Measurements from ENCODE around the gene MED27.

Gene MED27

GRCh38 chr9:131815970-131816873, 263.4 kb downstream of the MED27 start:
- H3K9me3 Mint-ChIP-seq, result no peaks in the 10 kb centered on the region
- H3K4me3 Mint-ChIP-seq, result peak overlapping the region; percentile 27

DNA sequence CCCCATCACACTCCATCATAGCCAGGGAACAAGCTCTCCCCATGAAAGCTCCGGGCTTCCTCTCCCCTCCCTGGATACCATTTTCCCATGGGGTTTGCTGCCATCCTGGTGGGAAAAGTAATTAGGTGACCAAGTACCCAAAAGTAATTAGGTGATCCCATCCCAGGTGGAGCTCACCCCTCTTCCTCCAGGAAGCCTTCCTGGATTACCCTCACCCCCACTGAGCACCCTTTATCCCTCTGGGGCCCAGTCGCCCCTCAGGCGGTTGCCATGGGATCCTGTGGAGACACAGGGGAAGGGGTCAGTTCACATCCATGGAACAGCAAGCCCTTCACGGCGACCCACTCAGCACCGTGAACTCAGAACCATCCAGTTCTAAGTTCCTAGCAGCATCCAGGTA, 265.0 kb downstream of the MED27 start:
- TF ChIP-seq, protein P1, sequence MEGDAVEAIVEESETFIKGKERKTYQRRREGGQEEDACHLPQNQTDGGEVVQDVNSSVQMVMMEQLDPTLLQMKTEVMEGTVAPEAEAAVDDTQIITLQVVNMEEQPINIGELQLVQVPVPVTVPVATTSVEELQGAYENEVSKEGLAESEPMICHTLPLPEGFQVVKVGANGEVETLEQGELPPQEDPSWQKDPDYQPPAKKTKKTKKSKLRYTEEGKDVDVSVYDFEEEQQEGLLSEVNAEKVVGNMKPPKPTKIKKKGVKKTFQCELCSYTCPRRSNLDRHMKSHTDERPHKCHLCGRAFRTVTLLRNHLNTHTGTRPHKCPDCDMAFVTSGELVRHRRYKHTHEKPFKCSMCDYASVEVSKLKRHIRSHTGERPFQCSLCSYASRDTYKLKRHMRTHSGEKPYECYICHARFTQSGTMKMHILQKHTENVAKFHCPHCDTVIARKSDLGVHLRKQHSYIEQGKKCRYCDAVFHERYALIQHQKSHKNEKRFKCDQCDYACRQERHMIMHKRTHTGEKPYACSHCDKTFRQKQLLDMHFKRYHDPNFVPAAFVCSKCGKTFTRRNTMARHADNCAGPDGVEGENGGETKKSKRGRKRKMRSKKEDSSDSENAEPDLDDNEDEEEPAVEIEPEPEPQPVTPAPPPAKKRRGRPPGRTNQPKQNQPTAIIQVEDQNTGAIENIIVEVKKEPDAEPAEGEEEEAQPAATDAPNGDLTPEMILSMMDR (IDR thresholded peaks at IDR 0.05), result no peak
- H3K9me3 Mint-ChIP-seq, result no peaks in the 10 kb centered on the region
- H3K4me3 Mint-ChIP-seq, result no peak overlapping the region
- no peaks in the 10 kb centered on the region for H3K36me3 Mint-ChIP-seq (ENCODE audit: low read depth)
- H3K27ac Mint-ChIP-seq, result no peak overlapping the region
- peaks cover 55% of the 10 kb centered on the region for H3K4me1 Mint-ChIP-seq
- DNase-seq, result no peak
- peaks cover 12% of the 10 kb centered on the region for H3K27me3 Mint-ChIP-seq (ENCODE audit: low read depth, poor library complexity)

More at GRCh38 chr9:131815970-131816873, 263.4 kb downstream of the MED27 start:
- TF ChIP-seq, protein P1 (IDR thresholded peaks at IDR 0.05), result no peak
- peaks cover 40% of the 10 kb centered on the region for H3K4me1 Mint-ChIP-seq
- no peak for DNase-seq
- H3K27me3 Mint-ChIP-seq (ENCODE audit: low read depth, poor library complexity), result peaks cover 17% of the 10 kb centered on the region
- H3K36me3 Mint-ChIP-seq (ENCODE audit: low read depth), result no peaks in the 10 kb centered on the region
- no peak overlapping the region for H3K27ac Mint-ChIP-seq

DNA sequence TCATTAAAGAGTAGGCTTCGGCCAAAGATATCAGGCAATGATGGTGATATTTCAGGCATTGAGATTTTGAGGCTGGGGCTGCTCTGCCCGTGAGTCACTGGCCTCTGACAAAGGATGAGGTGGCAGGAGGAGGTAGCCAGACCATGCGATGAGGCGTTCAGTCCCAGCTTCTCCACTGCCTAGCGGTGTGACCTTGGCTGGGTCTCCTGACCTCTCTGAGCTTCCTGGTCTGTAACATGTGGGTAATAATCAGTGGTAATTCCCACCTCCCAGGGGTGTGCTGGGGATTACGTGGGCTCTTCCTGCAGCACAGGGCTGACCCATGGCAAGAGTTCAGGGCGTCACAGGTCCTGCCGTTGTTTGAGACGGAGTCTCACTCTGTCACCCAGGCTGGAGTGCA, 266.6 kb downstream of the MED27 start:
- no peaks in the 10 kb centered on the region for H3K9me3 Mint-ChIP-seq
- TF ChIP-seq, protein P1 (IDR thresholded peaks at IDR 0.05), result no peak
- H3K4me1 Mint-ChIP-seq, result peaks cover 71% of the 10 kb centered on the region
- no peak overlapping the region for H3K4me3 Mint-ChIP-seq
- H3K27ac Mint-ChIP-seq, result no peak overlapping the region
- H3K27me3 Mint-ChIP-seq (ENCODE audit: low read depth, poor library complexity), result peaks cover 15% of the 10 kb centered on the region
- no peak for DNase-seq
- H3K36me3 Mint-ChIP-seq (ENCODE audit: low read depth), result no peaks in the 10 kb centered on the region

DNA sequence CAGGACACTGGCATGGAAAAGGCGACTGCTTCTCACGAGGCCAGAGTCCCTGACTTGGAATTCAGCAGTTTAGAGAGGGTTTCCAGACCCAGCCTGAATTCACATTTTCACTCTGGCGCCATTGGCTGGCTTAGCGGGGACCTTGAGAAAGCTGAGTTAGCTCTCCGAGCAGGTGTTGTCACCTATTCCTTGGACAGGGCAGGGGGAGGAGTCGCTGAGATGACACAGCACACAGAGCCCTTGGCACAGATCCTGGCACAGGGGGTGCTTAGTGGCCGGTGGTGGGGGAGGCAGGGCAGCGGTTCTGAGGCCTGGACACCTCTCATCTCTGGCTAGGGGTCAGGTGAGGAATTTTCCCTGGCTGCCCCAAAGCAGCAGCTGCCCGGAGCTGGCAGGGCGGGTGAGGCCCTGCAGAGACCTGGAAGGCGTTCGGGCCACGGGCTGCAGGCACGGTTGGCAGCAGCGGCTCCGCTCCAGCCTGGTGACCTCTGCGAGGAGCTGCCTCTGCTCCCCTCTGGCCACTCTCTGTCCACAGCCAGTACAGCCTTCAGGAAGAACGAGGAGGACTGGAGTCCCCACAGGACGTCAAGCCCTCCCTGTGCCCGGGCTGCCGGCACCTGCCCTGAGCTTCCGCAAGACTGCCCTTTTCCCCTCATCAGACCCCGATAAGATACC, 267.4 kb downstream of the MED27 start:
- TF ChIP-seq, protein P1 (IDR thresholded peaks at IDR 0.05), result no peak
- Mint-ChIP-seq H3K27ac (no peak overlapping the region), H3K27me3 (ENCODE audit: low read depth, poor library complexity) (peaks cover 15% of the 10 kb centered on the region), H3K9me3 (no peaks in the 10 kb centered on the region), H3K4me3 (no peak overlapping the region), H3K4me1 (peaks cover 79% of the 10 kb centered on the region), H3K36me3 (ENCODE audit: low read depth) (no peaks in the 10 kb centered on the region)
- no peak for DNase-seq

DNA sequence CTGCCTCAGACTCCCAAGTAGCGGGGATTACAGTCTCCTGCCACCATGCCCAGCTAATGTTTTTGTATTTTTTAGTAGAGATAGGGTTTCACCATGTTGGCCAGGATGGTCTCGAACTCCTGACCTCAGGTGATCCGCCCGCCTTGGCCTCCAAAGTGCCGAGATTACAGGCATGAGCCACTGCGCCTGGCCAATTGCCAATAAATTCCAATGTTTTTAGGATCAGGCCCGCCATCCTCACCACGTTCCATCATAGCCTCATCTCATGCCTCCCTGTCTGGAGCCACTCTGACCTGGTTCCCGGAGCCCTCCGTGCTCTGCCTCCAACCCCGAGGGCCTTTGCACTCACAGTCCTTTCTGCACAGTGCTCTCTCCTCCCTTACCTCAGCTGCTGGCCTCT, 268.3 kb downstream of the MED27 start:
- no peak overlapping the region for H3K27ac Mint-ChIP-seq
- TF ChIP-seq, protein P1 (IDR thresholded peaks at IDR 0.05), result no peak
- peak overlapping the region; percentile 57 for H3K4me3 Mint-ChIP-seq
- H3K27me3 Mint-ChIP-seq (ENCODE audit: low read depth, poor library complexity), result peaks cover 15% of the 10 kb centered on the region
- H3K9me3 Mint-ChIP-seq, result no peaks in the 10 kb centered on the region
- H3K4me1 Mint-ChIP-seq, result peaks cover 82% of the 10 kb centered on the region
- H3K36me3 Mint-ChIP-seq (ENCODE audit: low read depth), result no peaks in the 10 kb centered on the region
- DNase-seq, result no peak
